ENCODE measurements around the gene HLA-DPB1. TPM values are rescaled to one million over a fixed set of nuclear protein-coding genes. Genes with fewer than 3 reads are reported as not detected.

The HLA-DPB1 gene
- total RNA-seq, 1 donor from 2014 or later: 72.7 TPM

- H3K4me1 ChIP-seq: no peaks in the 10 kb centered on the region
- DNase-seq (ENCODE audit: low spot score in 2 of 2): peak in 1 of 2 donors; percentile 73
- intact Hi-C loops (cut with DNase I): loop anchor here (10.0 kb wide), 1 partner anchor 179 kb away; no protein-coding TSS in a partner anchor
- no peaks in the 10 kb centered on the region for H3K9me3 ChIP-seq
- H3K27ac ChIP-seq: peak within 1 kb of the TSS in 1 of 2 donors; percentile 18
- no peaks in the 10 kb centered on the region for H3K27me3 ChIP-seq
- TF ChIP-seq, protein P1, sequence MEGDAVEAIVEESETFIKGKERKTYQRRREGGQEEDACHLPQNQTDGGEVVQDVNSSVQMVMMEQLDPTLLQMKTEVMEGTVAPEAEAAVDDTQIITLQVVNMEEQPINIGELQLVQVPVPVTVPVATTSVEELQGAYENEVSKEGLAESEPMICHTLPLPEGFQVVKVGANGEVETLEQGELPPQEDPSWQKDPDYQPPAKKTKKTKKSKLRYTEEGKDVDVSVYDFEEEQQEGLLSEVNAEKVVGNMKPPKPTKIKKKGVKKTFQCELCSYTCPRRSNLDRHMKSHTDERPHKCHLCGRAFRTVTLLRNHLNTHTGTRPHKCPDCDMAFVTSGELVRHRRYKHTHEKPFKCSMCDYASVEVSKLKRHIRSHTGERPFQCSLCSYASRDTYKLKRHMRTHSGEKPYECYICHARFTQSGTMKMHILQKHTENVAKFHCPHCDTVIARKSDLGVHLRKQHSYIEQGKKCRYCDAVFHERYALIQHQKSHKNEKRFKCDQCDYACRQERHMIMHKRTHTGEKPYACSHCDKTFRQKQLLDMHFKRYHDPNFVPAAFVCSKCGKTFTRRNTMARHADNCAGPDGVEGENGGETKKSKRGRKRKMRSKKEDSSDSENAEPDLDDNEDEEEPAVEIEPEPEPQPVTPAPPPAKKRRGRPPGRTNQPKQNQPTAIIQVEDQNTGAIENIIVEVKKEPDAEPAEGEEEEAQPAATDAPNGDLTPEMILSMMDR (IDR thresholded peaks at IDR 0.05): no peak
- peak within 1 kb of the TSS; percentile 26 to 47 for H3K4me3 ChIP-seq
- peaks cover 0 to 5% of the 10 kb centered on the region in 2 donors for H3K36me3 ChIP-seq
These were observed 2.3 kb upstream of the HLA-DPB1 start, which contains the start of gene HLA-DPA1 for GRCh38 chr6:33073431-33073871. TSS of gene HLA-DPA1 (minus strand) at chr6:33073649.

- H3K4me3 ChIP-seq: no peak overlapping the region
- H3K9me3 ChIP-seq: no peaks in the 10 kb centered on the region
- DNase-seq (ENCODE audit: low spot score in 2 of 2): no peak
- no peaks in the 10 kb centered on the region for H3K27me3 ChIP-seq
- TF ChIP-seq, protein P1 (IDR thresholded peaks at IDR 0.05): no peak
- intact Hi-C loops (cut with DNase I): loop anchor here (10.0 kb wide), 1 partner anchor 180 kb away; no protein-coding TSS in a partner anchor
- no peaks in the 10 kb centered on the region for H3K36me3 ChIP-seq
- peak overlapping the region; percentile 20 to 44 for H3K27ac ChIP-seq
- H3K4me1 ChIP-seq: no peaks in the 10 kb centered on the region
These were observed 602 bp upstream of the HLA-DPB1 start for GRCh38 chr6:33075208-33075567.

GRCh38 chr6:33076406-33076934, 680 bp downstream of the HLA-DPB1 start:
- no peaks in the 10 kb centered on the region for H3K9me3 ChIP-seq
- H3K4me1 ChIP-seq: peaks cover 0 to under 1% of the 10 kb centered on the region in 2 donors
- no peaks in the 10 kb centered on the region for H3K36me3 ChIP-seq
- DNase-seq (ENCODE audit: low spot score in 2 of 2): no peak
- H3K27ac ChIP-seq: peak overlapping the region; percentile 46 to 67
- H3K27me3 ChIP-seq: no peaks in the 10 kb centered on the region
- H3K4me3 ChIP-seq: peak overlapping the region; percentile 30 to 55
- TF ChIP-seq, protein P1 (IDR thresholded peaks at IDR 0.05): no peak
- intact Hi-C loops (cut with DNase I): loop anchor here (10.0 kb wide), 1 partner anchor 182 kb away; no protein-coding TSS in a partner anchor

DNA sequence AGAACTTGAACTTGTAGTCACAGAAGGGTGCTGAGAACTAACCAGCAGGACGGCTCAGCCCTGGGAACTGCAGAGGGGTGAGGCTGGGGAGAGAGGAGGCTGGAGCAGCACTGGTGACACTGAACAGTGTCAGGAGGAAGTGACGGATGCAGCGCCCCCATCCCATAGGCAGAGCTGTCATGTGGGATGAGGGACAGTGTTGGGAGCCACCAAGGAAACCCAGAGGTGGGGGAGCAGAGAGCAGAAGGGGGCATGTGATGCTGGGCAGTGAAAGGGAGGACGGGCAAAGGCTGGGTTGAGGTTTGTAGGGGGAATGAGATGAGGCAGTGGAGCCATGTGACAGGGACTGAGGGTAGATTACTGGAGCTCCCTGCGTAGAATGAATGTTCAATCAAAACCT, 2.1 kb downstream of the HLA-DPB1 start:
- intact Hi-C loops (cut with DNase I): loop anchor here (10.0 kb wide), 1 partner anchor 183 kb away; no protein-coding TSS in a partner anchor
- Histone ChIP-seq H3K4me1 (peaks cover 0 to 3% of the 10 kb centered on the region in 2 donors), H3K4me3 (no peak overlapping the region), H3K27ac (no peak overlapping the region), H3K27me3 (no peaks in the 10 kb centered on the region), H3K36me3 (no peaks in the 10 kb centered on the region), H3K9me3 (no peaks in the 10 kb centered on the region)
- TF ChIP-seq, protein P1 (IDR thresholded peaks at IDR 0.05): no peak
- no peak for DNase-seq (ENCODE audit: low spot score in 2 of 2)

- TF ChIP-seq, protein P1 (IDR thresholded peaks at IDR 0.05): no peak
- intact Hi-C loops (cut with DNase I): loop anchor here (10.0 kb wide), 1 partner anchor 184 kb away; no protein-coding TSS in a partner anchor
- H3K27me3 ChIP-seq: no peaks in the 10 kb centered on the region
- no peak overlapping the region for H3K27ac ChIP-seq
- H3K9me3 ChIP-seq: no peaks in the 10 kb centered on the region
- H3K36me3 ChIP-seq: no peaks in the 10 kb centered on the region
- H3K4me1 ChIP-seq: peaks cover 0 to 3% of the 10 kb centered on the region in 2 donors
- no peak overlapping the region for H3K4me3 ChIP-seq
- DNase-seq (ENCODE audit: low spot score in 2 of 2): no peak
These were observed 2.7 kb downstream of the HLA-DPB1 start for GRCh38 chr6:33078442-33078841.

All from ascending aorta (tissue), 2 donors.